ENCODE measurements around the gene EPM2AIP1.

GRCh38 chr3:36945333-36945980 lies 47.5 kb downstream of the EPM2AIP1 start:
- TF ChIP-seq EZH2 (IDR thresholded peaks at IDR 0.05; ENCODE audit: insufficient read depth, poor library complexity, severe bottlenecking) (no peak), EZH2phosphoT487 (IDR thresholded peaks at IDR 0.05; ENCODE audit: insufficient read depth, low read depth) (no peak)
